Ascending aorta (tissue), 2 donors: ENCODE data around the gene TSNAX. TPM values are rescaled to one million over a fixed set of nuclear protein-coding genes. Genes with fewer than 3 reads are reported as not detected.

Source experiments
- DNase-seq, 2 donors: peaks; one replicate each; pipeline ENCODE4 v3.0.0-alpha.2; 2019; ENCODE audit warnings: low spot score in 2 of 2
- H3K27ac ChIP-seq, 2 donors: fragments of 200-600 bp; sonication (generic); one replicate each; pipeline ENCODE4 v1.5.1; 2016 to 2017; ENCODE audit warnings: mild to moderate bottlenecking in 1 of 2
- H3K27me3 ChIP-seq: fragments of 200-600 bp; sonication (generic); one replicate; pipeline ENCODE4 v1.5.1; 2017
- H3K36me3 ChIP-seq, 2 donors: fragments of 200-600 bp; sonication (generic); one replicate each; pipeline ENCODE4 v1.5.1; 2016
- H3K4me1 ChIP-seq, 2 donors: fragments of 200-600 bp; sonication (generic); one replicate each; pipeline ENCODE4 v1.5.1; 2016 to 2017; ENCODE audit warnings: mild to moderate bottlenecking in 1 of 2
- H3K4me3 ChIP-seq, 2 donors: fragments of 200-600 bp; sonication (generic); one replicate each; pipeline ENCODE4 v1.5.1; 2016 to 2017; ENCODE audit warnings: mild to moderate bottlenecking in 1 of 2
- H3K9me3 ChIP-seq, 2 donors: fragments of 200-600 bp; sonication (generic); one replicate each; pipeline ENCODE4 v1.5.1; 2016
- CTCF ChIP-seq, 3 experiments: fragments of 200-600 bp in 2 of 3; fragments of 450-650 bp in 1 of 3; sonication (generic) in 2 of 3; IDR thresholded peaks; one replicate each; pipeline ENCODE4 v1.5.1; 2016 to 2019; ENCODE audit warnings: antibody characterized with exemption in 3 of 3, mild to moderate bottlenecking in 1 of 3, moderate library complexity in 1 of 3
- intact Hi-C: fragments of 100-400 bp; cut with DNase I; formaldehyde crosslinking; loops from one replicate; pipeline ENCODE4 v1.15.1; 2023
- total RNA-seq: library from RNA; depleted of rRNA; stranded (reverse); fragments of >200 nt; gene quantifications from one replicate; pipeline ENCODE4 v1.1.0, GENCODE V29; 2016

Gene TSNAX
- total RNA-seq, 1 donor from 2014 or later, result 15.0 TPM

GRCh38 chr1:231554969-231555368 lies 26.5 kb downstream of the TSNAX start:
- no peak overlapping the region for H3K27ac ChIP-seq
- no peak for DNase-seq
- H3K36me3 ChIP-seq, result peaks cover 0 to 2% of the 10 kb centered on the region in 2 donors
- H3K4me3 ChIP-seq, result no peak overlapping the region
- no peaks in the 10 kb centered on the region for H3K4me1 ChIP-seq
- intact Hi-C loops, result no loop called here
- TF ChIP-seq CTCF (IDR thresholded peaks at IDR 0.05), result no peak
- H3K9me3 ChIP-seq, result no peaks in the 10 kb centered on the region
- no peaks in the 10 kb centered on the region for H3K27me3 ChIP-seq

DNA sequence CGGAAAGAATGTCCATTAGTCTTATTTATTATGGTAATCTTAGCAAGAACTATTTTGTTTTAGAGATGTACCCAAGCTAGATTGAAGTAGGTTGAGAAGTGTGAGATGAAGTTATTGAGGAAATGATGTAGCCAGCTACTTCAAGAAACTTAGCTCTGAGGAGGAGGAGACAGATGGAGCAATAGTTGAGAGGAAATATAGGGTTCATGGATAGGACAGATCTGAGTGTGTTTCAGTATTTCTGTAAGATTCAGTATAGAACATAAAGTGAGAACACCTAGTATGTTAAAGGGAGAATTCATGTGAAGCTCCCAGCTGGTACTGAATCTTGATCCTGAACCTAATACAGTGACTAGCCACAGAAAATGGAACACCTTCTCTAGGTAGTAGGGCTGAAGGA lies 28.9 kb downstream of the TSNAX start:
- intact Hi-C loops, result no loop called here
- H3K36me3 ChIP-seq, result no peaks in the 10 kb centered on the region
- DNase-seq, result no peak

DNA sequence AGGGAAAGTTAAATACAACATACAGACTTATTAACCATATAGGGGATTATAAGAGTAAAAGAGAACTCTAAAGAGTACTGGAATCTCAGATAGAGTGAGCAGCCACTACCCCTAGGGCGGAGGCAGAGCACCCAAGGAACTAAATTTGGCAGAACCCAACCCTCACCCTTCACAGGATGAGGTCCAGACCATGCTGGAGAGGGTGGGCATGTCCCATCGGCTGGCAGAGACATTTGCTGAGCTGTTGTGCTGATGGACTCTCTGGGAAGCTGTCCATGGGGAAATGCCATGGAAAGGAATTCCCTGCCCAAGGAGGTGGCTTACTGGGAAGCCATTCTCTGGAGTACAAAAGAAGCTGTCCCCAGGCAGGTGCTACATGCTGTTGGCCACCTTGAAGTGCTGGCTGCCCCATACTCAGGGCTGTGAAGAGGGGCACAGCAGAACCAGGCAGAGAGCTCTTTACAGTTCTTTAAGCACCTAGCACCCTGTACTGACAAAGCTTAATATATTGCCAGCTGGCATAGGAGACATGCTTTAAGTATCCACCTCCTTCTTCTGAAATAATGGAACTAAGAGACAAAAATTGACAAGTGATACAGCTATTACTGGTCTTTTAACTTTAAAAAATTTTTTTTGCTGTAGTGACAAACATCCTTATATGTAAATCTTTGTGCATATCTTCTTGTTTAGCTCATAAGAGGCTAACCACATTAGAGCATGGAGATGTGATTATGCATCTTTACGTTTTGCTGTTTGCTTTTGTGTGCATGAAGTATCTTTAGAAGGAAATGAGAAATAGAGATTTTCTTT lies 29.6 kb downstream of the TSNAX start:
- Histone ChIP-seq H3K4me3 (no peak overlapping the region), H3K27ac (no peak overlapping the region), H3K36me3 (peaks cover 0 to 5% of the 10 kb centered on the region in 2 donors), H3K9me3 (no peaks in the 10 kb centered on the region), H3K4me1 (no peaks in the 10 kb centered on the region), H3K27me3 (no peaks in the 10 kb centered on the region)
- TF ChIP-seq CTCF (IDR thresholded peaks at IDR 0.05), result no peak
- intact Hi-C loops, result no loop called here
- no peak for DNase-seq

More for the DNA sequence above, 28.9 kb downstream of the TSNAX start:
- Histone ChIP-seq H3K27me3 (no peaks in the 10 kb centered on the region), H3K4me3 (no peak overlapping the region), H3K9me3 (no peaks in the 10 kb centered on the region), H3K4me1 (no peaks in the 10 kb centered on the region), H3K27ac (no peak overlapping the region)
- no peak for TF ChIP-seq CTCF (IDR thresholded peaks at IDR 0.05)

DNA sequence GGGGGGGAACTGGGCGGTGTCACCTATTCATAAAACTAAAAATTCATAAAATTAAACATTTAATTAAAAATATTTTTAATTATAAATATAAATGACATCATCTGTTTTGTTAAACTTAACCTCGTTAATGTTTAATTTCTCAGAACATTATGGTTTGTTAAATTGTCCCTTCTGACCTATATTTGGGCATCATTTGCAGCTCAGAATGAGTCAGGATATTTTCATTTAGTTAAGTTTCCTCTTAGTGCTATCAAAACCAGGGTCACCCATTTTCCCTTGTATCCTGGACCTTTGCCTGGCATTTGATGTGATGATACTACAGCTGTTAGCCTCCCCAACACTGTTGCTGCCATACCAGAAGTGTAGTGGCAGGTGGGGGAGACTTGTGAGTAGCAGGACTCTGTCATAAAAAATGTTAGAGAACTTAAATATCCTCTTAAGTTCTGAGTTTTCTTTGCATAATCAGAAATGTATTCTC lies 30.3 kb downstream of the TSNAX start:
- no peak for TF ChIP-seq CTCF (IDR thresholded peaks at IDR 0.05)
- Histone ChIP-seq H3K27ac (no peak overlapping the region), H3K36me3 (peaks cover 0 to 7% of the 10 kb centered on the region in 2 donors), H3K4me3 (no peak overlapping the region), H3K9me3 (no peaks in the 10 kb centered on the region), H3K27me3 (no peaks in the 10 kb centered on the region), H3K4me1 (no peaks in the 10 kb centered on the region)
- intact Hi-C loops, result no loop called here
- no peak for DNase-seq

- Histone ChIP-seq H3K4me1 (no peaks in the 10 kb centered on the region), H3K36me3 (peaks cover 0 to 24% of the 10 kb centered on the region in 2 donors), H3K27ac (no peak overlapping the region), H3K27me3 (no peaks in the 10 kb centered on the region), H3K4me3 (no peak overlapping the region), H3K9me3 (no peaks in the 10 kb centered on the region)
- intact Hi-C loops, result no loop called here
- no peak for TF ChIP-seq CTCF (IDR thresholded peaks at IDR 0.05)
- DNase-seq, result no peak
Observed at GRCh38 chr1:231561647-231562383, 33.3 kb downstream of the TSNAX start.
